PC-3 (cell line): Measurements from ENCODE around the gene KCNQ5. TPM values are rescaled to one million over a fixed set of nuclear protein-coding genes. Genes with fewer than 3 reads are reported as not detected.

ENCODE experiments used
- ATAC-seq: fragments of 200-7000 bp; cut with Tn5 transposase; 2 replicates; pipeline ENCODE4 v1.9.1; 2020; ENCODE audit warnings: mild to moderate bottlenecking, moderate library complexity
- BruUV-seq: library from RNA; stranded (reverse); fragments of 400-500 nt; replicated peaks from 2 replicates; lab custom pipeline; 2021; lab: Mats Ljungman, UMichigan
- CTCF ChIA-PET: fragments of 300-600 bp; sonication (Branson Sonifier 250); formaldehyde crosslinking; loops from one replicate; lab custom pipeline; 2022; ENCODE audit warnings: antibody characterized with exemption; lab: Charles Lee
- POLR2A ChIA-PET: fragments of 300-600 bp; sonication (Branson Sonifier 250); formaldehyde crosslinking; loops from one replicate; lab custom pipeline; 2022; ENCODE audit warnings: antibody characterized with exemption; ENCODE audit not compliant: unreplicated experiment; lab: Charles Lee
- DNase-seq: peaks from one replicate; pipeline ENCODE4 v3.0.0-alpha.2; 2015
- H2AFZ ChIP-seq: fragments of 300-600 bp; sonication (generic); 2 replicates; pipeline ENCODE4 v1.6.0; 2016; ENCODE audit warnings: antibody characterized with exemption, low read length
- H3F3A ChIP-seq: fragments of 300-600 bp; sonication (generic); one replicate; pipeline ENCODE4 v1.6.0; 2017; ENCODE audit warnings: antibody characterized with exemption, low read length, control low read depth, mild to moderate bottlenecking; ENCODE audit not compliant: unreplicated experiment
- H3K27ac ChIP-seq: fragments of 300-600 bp; sonication (generic); 2 replicates; pipeline ENCODE4 v1.5.1; 2016; ENCODE audit warnings: mild to moderate bottlenecking, low read length
- H3K27me3 ChIP-seq: fragments of 300-600 bp; sonication (generic); 2 replicates; pipeline ENCODE4 v1.6.1; 2016; ENCODE audit warnings: low read length, mixed read lengths
- H3K36me3 ChIP-seq: fragments of 300-600 bp; sonication (generic); 2 replicates; pipeline ENCODE4 v1.6.1; 2016; ENCODE audit warnings: low read depth, mixed run types, low read length, mixed read lengths
- H3K4me1 ChIP-seq: fragments of 300-600 bp; sonication (generic); 2 replicates; pipeline ENCODE4 v1.5.1; 2016; ENCODE audit warnings: low read length; ENCODE audit not compliant: insufficient read depth
- H3K4me2 ChIP-seq: fragments of 300-600 bp; sonication (generic); 2 replicates; pipeline ENCODE4 v1.6.0; 2016; ENCODE audit warnings: low read length
- H3K4me3 ChIP-seq: fragments of 300-600 bp; sonication (generic); 2 replicates; pipeline ENCODE4 v1.5.1; 2016; ENCODE audit warnings: mild to moderate bottlenecking, low read length, mixed read lengths
- H3K79me2 ChIP-seq: fragments of 300-600 bp; sonication (generic); 2 replicates; pipeline ENCODE4 v1.6.1; 2017; ENCODE audit warnings: low read length, mixed read lengths
- H3K9ac ChIP-seq: fragments of 300-600 bp; sonication (generic); 2 replicates; pipeline ENCODE4 v1.6.0; 2016; ENCODE audit warnings: mild to moderate bottlenecking, low read length
- H3K9me2 ChIP-seq: fragments of 300-600 bp; sonication (generic); replicated peaks from 2 replicates; pipeline ENCODE4 v1.6.1; 2016; ENCODE audit warnings: mixed run types, low read length, mixed read lengths
- H3K9me3 ChIP-seq: fragments of 300-600 bp; sonication (generic); 2 replicates; pipeline ENCODE4 v1.6.1; 2016; ENCODE audit warnings: low read length, mixed read lengths
- H4K20me1 ChIP-seq: fragments of 300-600 bp; sonication (generic); 2 replicates; pipeline ENCODE4 v1.6.1; 2016; ENCODE audit warnings: low read length, mixed read lengths
- EZH2 ChIP-seq: fragments of 300-600 bp; sonication (generic); IDR thresholded peaks from one replicate; pipeline ENCODE4 v1.6.1; 2017; ENCODE audit warnings: antibody characterized with exemption, mild to moderate bottlenecking, low read length; ENCODE audit not compliant: unreplicated experiment
- EZH2phosphoT487 ChIP-seq: fragments of 300-600 bp; sonication (generic); IDR thresholded peaks from 2 replicates; pipeline ENCODE4 v1.6.1; 2018; ENCODE audit warnings: mild to moderate bottlenecking, antibody characterized with exemption, low read length, borderline replicate concordance
- intact Hi-C: fragments of 100-400 bp; cut with micrococcal nuclease; formaldehyde crosslinking; loops from 2 replicates; pipeline ENCODE4 v1.9.0; 2023
- total RNA-seq: library from RNA; depleted of rRNA; stranded (reverse); fragments of >200 nt; gene quantifications from 2 replicates; pipeline ENCODE4 v1.2.3, GENCODE V29; 2014
- TF ChIP-seq, protein P1 (sequence below): fragments of 300-600 bp; sonication (generic); conservative IDR thresholded peaks from 2 replicates; pipeline ENCODE4 v1.5.1; 2017; ENCODE audit warnings: antibody characterized with exemption, low read depth, mild to moderate bottlenecking, low read length

KCNQ5 gene
- total RNA-seq, 1 experiment from 2014 or later = not detected

DNA sequence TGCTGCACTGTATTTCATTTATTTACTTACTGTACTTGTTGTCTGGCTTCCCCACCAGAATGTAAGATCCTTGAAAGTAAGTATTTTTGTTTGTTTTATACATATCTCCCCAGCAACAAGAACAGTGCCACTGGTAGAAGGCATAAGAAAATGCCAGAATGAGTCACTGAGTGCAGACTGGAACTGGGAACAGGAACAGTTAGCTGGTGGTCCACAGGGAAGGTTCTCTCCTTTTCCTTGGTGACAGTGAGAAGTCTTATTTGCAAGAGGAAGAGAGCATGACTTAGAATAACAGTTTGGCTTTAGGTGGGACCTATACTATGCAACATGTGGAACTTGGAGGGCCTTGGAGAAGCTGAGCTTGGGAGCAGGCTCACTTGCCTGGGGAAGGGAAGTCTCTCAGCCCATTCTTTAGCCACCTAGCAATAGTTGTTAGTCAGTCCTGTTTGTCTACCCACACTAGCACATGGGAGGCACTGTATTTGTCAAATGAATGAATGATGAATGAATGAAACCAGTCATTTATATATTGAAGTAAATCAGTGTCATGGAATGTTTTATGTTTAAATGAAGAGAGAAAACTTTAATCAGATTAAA, 203.5 kb downstream of the KCNQ5 start:
- ATAC-seq (peak; percentile 19; the same call in 1 of the 2 replicates), DNase-seq (peak; percentile 42)
- Histone ChIP-seq H3K4me1 (peaks cover 34% of the 10 kb centered on the region), H3K4me2 (peak overlapping the region; percentile 43), H3K9me3 (no peaks in the 10 kb centered on the region), H3K9me2 (no peaks in the 10 kb centered on the region), H3F3A (no peaks in the 10 kb centered on the region), H3K27ac (peak overlapping the region; percentile 85), H3K36me3 (no peaks in the 10 kb centered on the region), H3K9ac (peak overlapping the region; percentile 34; the same call in 1 of the 2 replicates), H3K79me2 (no peaks in the 10 kb centered on the region), H4K20me1 (no peaks in the 10 kb centered on the region), H3K4me3 (no peak overlapping the region), H3K27me3 (no peaks in the 10 kb centered on the region), H2AFZ (no peak overlapping the region)
- ChIA-PET POLR2A (no interaction called here), CTCF (no interaction called here)
- TF ChIP-seq, protein P1, sequence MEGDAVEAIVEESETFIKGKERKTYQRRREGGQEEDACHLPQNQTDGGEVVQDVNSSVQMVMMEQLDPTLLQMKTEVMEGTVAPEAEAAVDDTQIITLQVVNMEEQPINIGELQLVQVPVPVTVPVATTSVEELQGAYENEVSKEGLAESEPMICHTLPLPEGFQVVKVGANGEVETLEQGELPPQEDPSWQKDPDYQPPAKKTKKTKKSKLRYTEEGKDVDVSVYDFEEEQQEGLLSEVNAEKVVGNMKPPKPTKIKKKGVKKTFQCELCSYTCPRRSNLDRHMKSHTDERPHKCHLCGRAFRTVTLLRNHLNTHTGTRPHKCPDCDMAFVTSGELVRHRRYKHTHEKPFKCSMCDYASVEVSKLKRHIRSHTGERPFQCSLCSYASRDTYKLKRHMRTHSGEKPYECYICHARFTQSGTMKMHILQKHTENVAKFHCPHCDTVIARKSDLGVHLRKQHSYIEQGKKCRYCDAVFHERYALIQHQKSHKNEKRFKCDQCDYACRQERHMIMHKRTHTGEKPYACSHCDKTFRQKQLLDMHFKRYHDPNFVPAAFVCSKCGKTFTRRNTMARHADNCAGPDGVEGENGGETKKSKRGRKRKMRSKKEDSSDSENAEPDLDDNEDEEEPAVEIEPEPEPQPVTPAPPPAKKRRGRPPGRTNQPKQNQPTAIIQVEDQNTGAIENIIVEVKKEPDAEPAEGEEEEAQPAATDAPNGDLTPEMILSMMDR = no peak
- no peak for TF ChIP-seq EZH2phosphoT487
- no peak for TF ChIP-seq EZH2
- BruUV-seq = no TSS peak
- intact Hi-C loops = loop anchor here (5.0 kb wide), 1 partner anchor 127 kb away; no protein-coding TSS in a partner anchor

DNA sequence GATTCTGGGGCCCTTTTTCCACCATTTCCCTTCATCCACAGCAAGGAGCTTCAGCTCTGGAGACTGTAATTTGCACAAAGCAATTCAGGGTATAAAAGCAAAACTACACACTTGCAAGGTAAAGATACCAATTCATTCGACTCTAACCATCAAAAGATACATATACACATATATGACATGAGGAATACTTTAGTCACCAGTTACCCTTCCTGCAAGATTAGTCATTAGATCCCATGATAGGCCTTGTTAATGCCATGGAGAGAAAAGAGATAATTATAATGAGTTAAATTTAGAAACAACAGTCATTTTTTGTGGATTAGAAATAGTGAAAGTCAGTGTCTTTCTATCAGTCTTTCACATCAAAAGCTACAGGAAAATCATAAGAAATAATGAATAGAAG, 204.2 kb downstream of the KCNQ5 start:
- no peaks in the 10 kb centered on the region for H4K20me1 ChIP-seq
- intact Hi-C loops = loop anchor here (5.0 kb wide), 1 partner anchor 126 kb away; no protein-coding TSS in a partner anchor
- ChIA-PET CTCF (no interaction called here), POLR2A (no interaction called here)
- H3K4me1 ChIP-seq = peaks cover 34% of the 10 kb centered on the region
- no peak overlapping the region for H3K4me3 ChIP-seq
- no peaks in the 10 kb centered on the region for H3K9me2 ChIP-seq
- H3K27me3 ChIP-seq = no peaks in the 10 kb centered on the region
- H3K79me2 ChIP-seq = no peaks in the 10 kb centered on the region
- peak; percentile 72 for ATAC-seq
- peak overlapping the region; percentile 43 for H3K4me2 ChIP-seq
- H2AFZ ChIP-seq = no peak overlapping the region
- H3K9me3 ChIP-seq = no peaks in the 10 kb centered on the region
- peak overlapping the region; percentile 85 for H3K27ac ChIP-seq
- H3K36me3 ChIP-seq = no peaks in the 10 kb centered on the region
- no TSS peak for BruUV-seq
- peak overlapping the region; percentile 34; the same call in 1 of the 2 replicates for H3K9ac ChIP-seq
- TF ChIP-seq, protein P1 = no peak
- TF ChIP-seq EZH2phosphoT487 = no peak
- no peak for TF ChIP-seq EZH2
- H3F3A ChIP-seq = no peaks in the 10 kb centered on the region
- peak; percentile 68 for DNase-seq
